Trophoblast cell (in vitro differentiated cells and primary cell): ENCODE data around the gene IRAG1.
A peak's percentile ranks its signal among the peaks of the same experiment; 100 is the strongest.

Experiments
- DNase-seq, 2 donors: peaks; one replicate each; pipeline ENCODE4 v3.0.0-alpha.2; 2016
- H2AFZ ChIP-seq: 2 replicates; pipeline ENCODE4 v1.6.1; 2013; ENCODE audit warnings: low read length, moderate library complexity, mild to moderate bottlenecking; ENCODE audit not compliant: insufficient read depth, poor library complexity
- H2AK5ac ChIP-seq: 2 replicates; pipeline ENCODE4 v1.6.1; 2013; ENCODE audit warnings: mild to moderate bottlenecking, low read length
- H2BK120ac ChIP-seq: 2 replicates; pipeline ENCODE4 v1.6.1; 2013; ENCODE audit warnings: low read length, mild to moderate bottlenecking, moderate library complexity; ENCODE audit not compliant: insufficient read depth, poor library complexity
- H2BK12ac ChIP-seq: 2 replicates; pipeline ENCODE4 v1.6.1; 2013; ENCODE audit warnings: mild to moderate bottlenecking, low read length, moderate library complexity
- H2BK5ac ChIP-seq: 2 replicates; pipeline ENCODE4 v1.6.1; 2013; ENCODE audit warnings: low read length, low read depth, moderate library complexity, mild to moderate bottlenecking; ENCODE audit not compliant: poor library complexity
- H3K14ac ChIP-seq: 2 replicates; pipeline ENCODE4 v1.6.1; 2013; ENCODE audit warnings: mild to moderate bottlenecking, low read length
- H3K18ac ChIP-seq: 2 replicates; pipeline ENCODE4 v1.6.1; 2013; ENCODE audit warnings: mild to moderate bottlenecking, low read length
- H3K23ac ChIP-seq: 2 replicates; pipeline ENCODE4 v1.6.1; 2013; ENCODE audit warnings: low read length
- H3K27ac ChIP-seq: 2 replicates; pipeline ENCODE4 v1.5.1; 2013; ENCODE audit warnings: low read depth, mild to moderate bottlenecking, inconsistent platforms, low read length, moderate library complexity
- H3K27me3 ChIP-seq: 2 replicates; pipeline ENCODE4 v1.6.1; 2013; ENCODE audit warnings: inconsistent platforms, mild to moderate bottlenecking, low read length, moderate library complexity; ENCODE audit not compliant: insufficient read depth
- H3K36me3 ChIP-seq, 2 experiments: 1 replicate in 1 of 2; 2 replicates in 1 of 2; pipeline ENCODE4 v1.6.1; 2013; ENCODE audit warnings: low read length in 2 of 2, mild to moderate bottlenecking in 2 of 2, moderate library complexity in 1 of 2; ENCODE audit not compliant: insufficient read depth in 2 of 2, control insufficient read depth in 1 of 2
- H3K4ac ChIP-seq: 2 replicates; pipeline ENCODE4 v1.6.1; 2013; ENCODE audit warnings: low read depth, mild to moderate bottlenecking, low read length, moderate library complexity
- H3K4me1 ChIP-seq, 2 experiments: 1 replicate in 1 of 2; 2 replicates in 1 of 2; pipeline ENCODE4 v1.6.1; 2013; ENCODE audit warnings: low read length in 2 of 2, mild to moderate bottlenecking in 2 of 2, moderate library complexity in 1 of 2; ENCODE audit not compliant: insufficient read depth in 2 of 2, control insufficient read depth in 1 of 2
- H3K4me2 ChIP-seq: 2 replicates; pipeline ENCODE4 v1.6.1; 2013; ENCODE audit warnings: inconsistent platforms, mild to moderate bottlenecking, low read length, moderate library complexity
- H3K4me3 ChIP-seq: 2 replicates; pipeline ENCODE4 v1.5.1; 2013; ENCODE audit warnings: mild to moderate bottlenecking, low read depth, low read length, inconsistent platforms
- H3K79me1 ChIP-seq: one replicate; pipeline ENCODE4 v1.6.1; 2013; ENCODE audit warnings: low read length
- H3K79me2 ChIP-seq: 2 replicates; pipeline ENCODE4 v1.6.1; 2013; ENCODE audit warnings: low read length, mild to moderate bottlenecking; ENCODE audit not compliant: control insufficient read depth, insufficient read depth, poor library complexity
- H3K9ac ChIP-seq: 2 replicates; pipeline ENCODE4 v1.6.1; 2013; ENCODE audit warnings: mild to moderate bottlenecking, low read length
- H3K9me3 ChIP-seq: 2 replicates; pipeline ENCODE4 v1.6.1; 2013; ENCODE audit warnings: low read depth, mild to moderate bottlenecking, control low read depth, inconsistent platforms, low read length; ENCODE audit not compliant: insufficient read depth
- H4K12ac ChIP-seq: 2 replicates; pipeline ENCODE4 v1.6.1; 2013; ENCODE audit warnings: low read depth, mild to moderate bottlenecking, low read length, moderate library complexity
- H4K8ac ChIP-seq: 2 replicates; pipeline ENCODE4 v1.6.1; 2013; ENCODE audit warnings: low read depth, mild to moderate bottlenecking, low read length, moderate library complexity
- H4K91ac ChIP-seq: one replicate; pipeline ENCODE4 v1.6.1; 2013; ENCODE audit warnings: low read depth, mild to moderate bottlenecking, low read length, moderate library complexity
- WGBS: extraction: QIAGEN DNeasy Blood & Tissue Kit; methylation state at CpG from one replicate; pipeline ENCODE4 v1.1.7; 2013; ENCODE audit warnings: missing lambda C conversion rate; ENCODE audit not compliant: insufficient read length, insufficient coverage; ENCODE audit errors: extremely low coverage; 5-methylcytosine and 5-hydroxymethylcytosine counted together

The IRAG1 gene

DNA sequence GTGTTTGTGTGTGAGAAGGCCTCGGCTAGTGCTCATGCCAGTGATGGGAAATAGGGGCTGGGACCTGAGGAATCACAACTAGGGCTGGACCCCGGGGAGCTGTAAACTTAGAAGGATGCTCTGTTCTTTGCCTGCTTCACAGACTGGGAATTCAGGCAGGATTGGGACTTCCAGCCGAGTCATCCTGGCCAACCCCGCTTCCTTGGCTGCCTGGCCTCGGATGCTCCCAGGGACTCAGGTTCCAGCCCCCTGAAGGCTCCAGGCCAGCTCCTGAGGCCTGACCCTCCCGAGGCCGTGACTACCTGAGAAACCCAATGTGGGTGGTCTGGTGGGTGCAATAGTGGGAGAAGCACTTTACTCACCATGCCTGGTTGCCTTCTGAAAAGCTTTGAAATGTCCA, 44.7 kb downstream of the IRAG1 start:
- H3K4me2 ChIP-seq, result no peak overlapping the region

DNA sequence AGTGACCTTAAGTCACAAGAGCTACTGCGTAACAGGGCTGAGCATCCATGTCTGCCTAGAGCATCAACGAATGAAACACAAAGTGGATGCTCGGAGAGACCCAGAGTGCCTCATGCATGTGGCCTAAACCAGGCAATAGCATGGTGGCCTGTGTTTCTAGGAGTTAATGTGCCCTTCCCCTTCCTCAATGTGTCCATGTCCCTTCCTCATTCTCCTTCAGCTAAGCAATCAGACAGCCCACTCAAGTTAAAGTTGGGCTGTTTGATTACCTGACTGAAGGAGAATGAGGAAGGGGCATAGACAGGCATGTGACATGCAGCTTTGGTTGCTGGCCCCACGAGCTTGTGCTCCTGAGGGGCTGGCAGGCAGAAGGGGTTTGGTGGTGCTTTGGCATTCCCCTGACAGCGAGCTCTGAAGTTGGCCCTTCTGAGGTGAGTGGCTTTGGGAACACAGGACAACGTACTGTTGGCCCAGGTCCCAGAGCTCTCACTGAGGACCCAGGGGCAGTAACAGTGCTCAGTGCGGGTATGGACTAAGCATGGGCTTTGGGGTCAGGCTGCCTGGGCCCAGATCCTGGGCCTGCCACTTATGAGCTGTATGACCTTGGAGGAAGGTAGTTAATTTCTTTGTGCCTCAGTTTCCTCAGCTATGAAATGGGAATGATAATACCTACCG, 46.7 kb downstream of the IRAG1 start:
- Histone ChIP-seq H3K4me2 (no peak overlapping the region), H3K36me3 (no peaks in the 10 kb centered on the region), H4K91ac (no peak overlapping the region), H3K4ac (no peak overlapping the region), H3K18ac (no peak overlapping the region), H3K4me1 (peaks cover 11 to 23% of the 10 kb centered on the region in 2 experiments), H4K12ac (no peak overlapping the region), H3K9ac (no peak overlapping the region), H2BK12ac (peak overlapping the region; percentile 26), H3K79me2 (no peaks in the 10 kb centered on the region), H3K4me3 (no peak overlapping the region), H2BK120ac (no peak overlapping the region), H3K23ac (no peak overlapping the region), H2AK5ac (no peak overlapping the region), H3K14ac (no peak overlapping the region), H2AFZ (no peak overlapping the region), H4K8ac (no peak overlapping the region), H3K79me1 (peaks cover 6% of the 10 kb centered on the region), H3K27me3 (no peaks in the 10 kb centered on the region), H3K27ac (no peak overlapping the region), H3K9me3 (no peaks in the 10 kb centered on the region), H2BK5ac (no peak overlapping the region)
- WGBS, result no CpG with 5 or more reads among the region's 8 CpGs
- DNase-seq, result no peak

More for the DNA sequence above, 44.7 kb downstream of the IRAG1 start:
- Histone ChIP-seq H4K12ac (no peak overlapping the region), H3K79me2 (no peaks in the 10 kb centered on the region), H4K91ac (peak overlapping the region; percentile 33), H2BK120ac (no peak overlapping the region), H2BK5ac (no peak overlapping the region), H3K9ac (no peak overlapping the region), H3K4me1 (peaks cover 11 to 23% of the 10 kb centered on the region in 2 experiments), H3K23ac (peak overlapping the region; percentile 52), H3K9me3 (no peaks in the 10 kb centered on the region), H3K36me3 (no peaks in the 10 kb centered on the region), H2BK12ac (peak overlapping the region; percentile 43), H3K18ac (no peak overlapping the region), H2AK5ac (peak overlapping the region; percentile 59), H3K14ac (peak overlapping the region; percentile 34), H3K27me3 (no peaks in the 10 kb centered on the region), H2AFZ (no peak overlapping the region), H4K8ac (peak overlapping the region; percentile 20), H3K79me1 (peaks cover 6% of the 10 kb centered on the region), H3K27ac (no peak overlapping the region), H3K4ac (no peak overlapping the region), H3K4me3 (no peak overlapping the region)
- WGBS, result no CpG with 5 or more reads among the region's 7 CpGs
- no peak for DNase-seq

DNA sequence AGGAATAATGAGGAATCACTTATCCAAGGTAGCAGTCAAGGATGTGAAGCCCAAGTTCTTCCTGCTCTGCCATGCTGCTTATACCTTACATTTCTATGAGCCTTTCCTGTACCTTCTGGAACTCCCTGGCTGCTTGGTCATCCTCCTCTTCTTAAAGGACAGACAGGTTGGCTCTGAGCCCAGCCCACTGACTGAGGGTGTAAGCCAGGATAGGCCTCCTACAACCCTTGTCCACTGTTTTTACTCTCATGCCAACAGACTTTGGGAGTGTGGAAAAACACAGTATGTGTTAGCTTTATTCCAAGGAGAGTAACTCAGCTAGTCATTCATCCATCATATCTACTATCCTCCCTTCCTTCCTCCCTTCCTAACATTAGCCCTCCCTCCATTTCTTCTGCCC, 47.5 kb downstream of the IRAG1 start:
- peaks cover 11 to 23% of the 10 kb centered on the region in 2 experiments for H3K4me1 ChIP-seq
- H3K4me2 ChIP-seq, result no peak overlapping the region
- H4K91ac ChIP-seq, result no peak overlapping the region
- no peak overlapping the region for H3K4me3 ChIP-seq
- H3K4ac ChIP-seq, result no peak overlapping the region
- H2AFZ ChIP-seq, result no peak overlapping the region
- DNase-seq, result no peak
- H4K12ac ChIP-seq, result no peak overlapping the region
- H3K9ac ChIP-seq, result no peak overlapping the region
- peaks cover 6% of the 10 kb centered on the region for H3K79me1 ChIP-seq
- H3K9me3 ChIP-seq, result no peaks in the 10 kb centered on the region
- H2AK5ac ChIP-seq, result no peak overlapping the region
- no peak overlapping the region for H2BK5ac ChIP-seq
- no peak overlapping the region for H3K18ac ChIP-seq
- peak overlapping the region; percentile 7 for H2BK12ac ChIP-seq
- no peak overlapping the region for H3K23ac ChIP-seq
- no peak overlapping the region for H4K8ac ChIP-seq
- H3K27ac ChIP-seq, result no peak overlapping the region
- H3K36me3 ChIP-seq, result no peaks in the 10 kb centered on the region
- H2BK120ac ChIP-seq, result no peak overlapping the region
- no peaks in the 10 kb centered on the region for H3K79me2 ChIP-seq
- no peaks in the 10 kb centered on the region for H3K27me3 ChIP-seq
- no peak overlapping the region for H3K14ac ChIP-seq

- no peak overlapping the region for H3K4me2 ChIP-seq
- H3K4me3 ChIP-seq, result no peak overlapping the region
- WGBS, result no CpG with 5 or more reads among the region's 6 CpGs
- no peak overlapping the region for H4K8ac ChIP-seq
- H3K9ac ChIP-seq, result no peak overlapping the region
- no peak overlapping the region for H4K91ac ChIP-seq
- no peak overlapping the region for H2BK5ac ChIP-seq
- H3K4ac ChIP-seq, result no peak overlapping the region
- H2AFZ ChIP-seq, result no peak overlapping the region
- peaks cover 11 to 23% of the 10 kb centered on the region in 2 experiments for H3K4me1 ChIP-seq
- DNase-seq, result no peak
- no peak overlapping the region for H3K27ac ChIP-seq
- no peaks in the 10 kb centered on the region for H3K27me3 ChIP-seq
- H4K12ac ChIP-seq, result no peak overlapping the region
- no peak overlapping the region for H3K18ac ChIP-seq
- H3K79me2 ChIP-seq, result no peaks in the 10 kb centered on the region
- no peak overlapping the region for H3K14ac ChIP-seq
- no peak overlapping the region for H2AK5ac ChIP-seq
- H3K36me3 ChIP-seq, result no peaks in the 10 kb centered on the region
- no peak overlapping the region for H2BK120ac ChIP-seq
- no peaks in the 10 kb centered on the region for H3K9me3 ChIP-seq
- H2BK12ac ChIP-seq, result no peak overlapping the region
- H3K23ac ChIP-seq, result no peak overlapping the region
- H3K79me1 ChIP-seq, result peaks cover 6% of the 10 kb centered on the region
Observed at GRCh38 chr11:10645212-10645795, 48.3 kb downstream of the IRAG1 start.
